ENCODE measurements around the gene RNASEH2B.

Gene RNASEH2B

GRCh38 chr13:50908371-50908770 lies 1.2 kb upstream of the RNASEH2B start:
- no peak for DNase-seq (ENCODE audit: low read depth)

GRCh38 chr13:50910485-50910805 lies 854 bp downstream of the RNASEH2B start:
- DNase-seq (ENCODE audit: low read depth): peak; percentile 22

DNA sequence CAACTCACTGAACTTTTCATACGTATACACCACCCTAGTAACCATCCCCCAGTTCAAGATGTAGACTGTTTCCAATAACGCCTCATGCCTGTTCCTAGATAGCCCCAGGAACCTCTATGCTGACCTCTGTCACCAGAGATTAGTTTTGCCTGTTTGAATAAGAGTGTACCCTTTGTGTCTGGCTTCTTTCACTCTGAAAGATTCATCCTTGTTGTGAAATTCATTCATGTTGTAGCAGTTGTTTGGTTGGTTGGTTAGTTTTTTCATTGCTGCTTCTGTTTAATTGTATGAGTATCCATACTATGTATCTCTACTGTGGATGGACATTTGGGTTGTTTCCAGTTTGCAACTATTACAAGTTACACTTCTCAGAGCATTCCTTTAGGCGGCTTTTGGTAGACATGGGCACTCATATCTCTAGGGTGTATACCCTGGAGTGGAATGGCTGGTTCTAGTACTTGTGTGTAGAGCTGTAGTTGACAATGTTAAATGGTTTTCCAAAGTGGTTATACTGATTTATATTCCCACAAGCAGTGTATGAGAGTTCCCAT lies 1.6 kb downstream of the RNASEH2B start:
- no peak for DNase-seq (ENCODE audit: low read depth)

DNA sequence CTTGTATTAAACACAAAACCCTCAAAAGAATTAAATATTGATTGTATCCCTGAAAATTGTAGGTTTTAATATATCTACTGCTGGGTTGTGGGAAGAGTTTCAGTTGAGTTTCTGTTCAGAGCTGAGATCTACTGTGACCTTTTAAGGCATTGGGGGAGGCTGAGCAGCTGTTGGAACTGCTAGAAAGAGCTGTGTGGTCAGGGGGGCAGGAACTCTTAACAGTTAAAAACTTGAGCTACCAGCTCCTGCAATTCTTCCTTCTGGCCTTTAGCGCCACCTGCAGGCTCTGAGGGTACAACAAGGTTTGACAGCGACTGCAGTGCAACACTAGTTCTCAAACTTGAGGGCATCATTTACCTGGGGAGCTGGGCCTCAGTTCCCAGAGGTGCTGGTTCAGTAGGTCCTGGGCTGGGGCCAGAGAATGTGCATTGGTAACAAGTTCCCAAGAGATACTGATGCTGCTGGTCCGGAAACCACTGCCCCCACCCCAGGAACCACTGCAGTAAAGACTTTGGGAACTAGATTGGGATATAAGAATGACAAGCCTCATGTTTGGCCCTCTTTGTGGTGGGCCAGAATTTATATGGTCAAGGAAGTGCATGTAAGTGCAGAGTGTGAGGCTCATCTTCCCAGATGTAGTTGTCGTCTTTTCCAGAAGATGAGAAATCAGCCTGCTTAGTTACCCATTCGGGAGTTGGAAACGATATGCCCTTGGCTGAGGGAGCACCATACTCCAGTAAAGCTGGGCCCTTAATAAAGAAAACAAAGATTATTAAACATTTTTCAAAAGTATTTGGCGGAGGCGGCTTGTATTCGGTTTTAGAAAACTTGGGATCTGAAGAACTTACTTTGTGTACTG lies 2.6 kb downstream of the RNASEH2B start:
- DNase-seq (ENCODE audit: low read depth): peak; percentile 39

DNA sequence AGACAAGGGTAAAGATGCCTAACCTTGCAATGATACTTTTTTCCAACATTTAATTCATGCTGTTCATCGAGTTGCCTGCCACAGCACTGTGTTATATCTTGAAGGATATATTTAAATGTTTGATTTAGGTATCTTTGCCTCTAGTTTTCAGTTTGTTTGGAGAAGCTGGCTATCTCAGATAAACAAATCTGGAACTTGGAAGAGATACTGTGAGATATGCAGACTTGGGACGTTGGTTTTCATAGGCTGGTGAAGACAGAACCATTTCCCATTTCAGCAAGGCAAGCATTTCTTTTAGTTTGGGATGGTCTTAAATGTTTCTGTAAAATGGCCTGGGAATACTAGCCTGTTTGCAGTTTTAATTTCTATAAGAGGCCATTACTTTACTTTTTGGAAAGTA lies 3.3 kb downstream of the RNASEH2B start:
- no peak for DNase-seq (ENCODE audit: low read depth)

GRCh38 chr13:50914176-50914700 lies 4.6 kb downstream of the RNASEH2B start:
- DNase-seq (ENCODE audit: low read depth): no peak

- DNase-seq (ENCODE audit: low read depth): no peak
These were observed 5.3 kb downstream of the RNASEH2B start for GRCh38 chr13:50914848-50915247.

GRCh38 chr13:50915565-50915964 lies 6.0 kb downstream of the RNASEH2B start:
- DNase-seq (ENCODE audit: low read depth): no peak

- no peak for DNase-seq (ENCODE audit: low read depth)
These were observed 7.2 kb downstream of the RNASEH2B start for GRCh38 chr13:50916701-50917184.

GRCh38 chr13:50917572-50917971 lies 8.0 kb downstream of the RNASEH2B start:
- DNase-seq (ENCODE audit: low read depth): no peak

- no peak for DNase-seq (ENCODE audit: low read depth)
These were observed 9.0 kb downstream of the RNASEH2B start for GRCh38 chr13:50918567-50918966.

- DNase-seq (ENCODE audit: low read depth): no peak
These were observed 9.7 kb downstream of the RNASEH2B start for GRCh38 chr13:50919277-50919676.

- DNase-seq (ENCODE audit: low read depth): no peak
These were observed 12.1 kb downstream of the RNASEH2B start for GRCh38 chr13:50921706-50922105.

DNA sequence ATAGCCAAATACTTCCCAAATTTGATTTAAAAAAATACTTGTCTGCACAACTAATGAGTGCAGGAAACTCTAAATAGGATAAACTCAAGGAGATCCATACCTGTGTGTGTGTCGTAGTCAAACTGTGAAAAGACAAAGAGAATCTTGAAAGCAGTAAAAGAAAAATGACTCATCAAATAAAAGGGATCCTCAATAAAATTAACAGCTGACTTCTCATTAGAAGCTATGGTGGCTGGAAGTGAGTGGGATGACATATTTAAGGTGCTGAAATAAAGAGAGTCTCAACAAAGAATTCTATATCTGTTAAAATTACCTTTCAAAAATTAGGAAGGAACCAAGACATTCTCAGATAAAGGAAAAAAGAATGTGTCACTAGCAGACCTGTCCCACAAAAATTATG lies 13.7 kb downstream of the RNASEH2B start:
- no peak for DNase-seq (ENCODE audit: low read depth)

DNA sequence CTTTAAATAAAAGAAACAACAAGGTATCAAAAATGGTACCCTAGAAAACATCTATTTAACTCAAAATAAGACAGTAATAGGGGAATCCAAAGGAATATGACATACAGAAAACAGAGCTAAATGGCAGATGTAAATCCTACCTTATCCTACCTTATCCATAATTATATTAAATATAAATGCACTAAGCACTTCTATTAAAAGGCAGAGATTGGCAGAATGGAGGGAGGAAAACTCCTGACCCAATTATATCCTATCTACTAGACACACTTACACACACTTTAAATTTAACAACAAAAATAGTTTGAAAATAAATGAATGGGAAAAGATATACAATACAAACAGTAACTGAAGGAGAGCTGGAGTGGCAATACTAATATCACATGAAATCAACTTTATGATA lies 14.4 kb downstream of the RNASEH2B start:
- DNase-seq (ENCODE audit: low read depth): no peak

- no peak for DNase-seq (ENCODE audit: low read depth)
These were observed 18.1 kb downstream of the RNASEH2B start for GRCh38 chr13:50927701-50928100.

- DNase-seq (ENCODE audit: low read depth): no peak
These were observed 18.5 kb downstream of the RNASEH2B start for GRCh38 chr13:50928102-50928501.

DNA sequence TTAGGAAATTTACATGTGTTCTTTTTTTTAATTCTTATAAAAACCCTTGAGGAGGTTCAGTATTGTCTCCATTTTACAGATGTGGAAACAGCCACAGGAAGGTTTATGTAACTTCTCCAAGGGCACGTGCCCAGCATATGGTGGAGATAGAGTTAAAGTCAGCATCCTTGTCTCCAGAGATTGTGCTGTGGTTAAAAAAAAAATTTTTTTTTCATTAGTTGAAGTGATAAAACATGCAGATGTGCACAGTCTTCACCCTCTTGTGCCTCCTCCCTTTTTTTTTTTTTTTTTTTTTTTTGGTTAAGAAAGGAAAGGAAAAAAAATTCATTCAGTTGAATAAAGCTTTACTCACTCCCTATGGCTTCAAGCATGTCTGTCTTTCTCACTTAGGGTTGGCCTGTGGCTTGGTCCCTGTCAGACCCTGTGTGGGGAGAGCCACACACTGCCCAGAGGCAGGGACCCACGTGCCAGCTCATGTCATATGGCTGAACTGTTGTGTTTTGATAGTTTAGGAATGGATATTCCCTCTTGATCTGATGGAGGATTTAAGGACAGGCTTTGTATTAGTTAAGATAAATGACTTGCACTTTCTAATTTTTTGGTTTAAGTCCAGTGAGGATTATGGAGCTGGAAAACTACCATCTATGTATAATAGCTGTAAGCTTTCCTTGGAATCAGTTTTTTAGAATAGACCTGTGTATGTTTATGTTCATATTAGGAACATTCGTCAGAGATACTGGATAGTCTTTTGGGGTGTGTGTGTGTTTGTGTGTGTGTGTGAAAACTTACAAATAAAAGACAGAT lies 19.3 kb downstream of the RNASEH2B start:
- no peak for DNase-seq (ENCODE audit: low read depth)

- no peak for DNase-seq (ENCODE audit: low read depth)
These were observed 22.5 kb downstream of the RNASEH2B start for GRCh38 chr13:50932091-50932490.

- DNase-seq (ENCODE audit: low read depth): no peak
These were observed 25.3 kb downstream of the RNASEH2B start for GRCh38 chr13:50934735-50935435.

DNA sequence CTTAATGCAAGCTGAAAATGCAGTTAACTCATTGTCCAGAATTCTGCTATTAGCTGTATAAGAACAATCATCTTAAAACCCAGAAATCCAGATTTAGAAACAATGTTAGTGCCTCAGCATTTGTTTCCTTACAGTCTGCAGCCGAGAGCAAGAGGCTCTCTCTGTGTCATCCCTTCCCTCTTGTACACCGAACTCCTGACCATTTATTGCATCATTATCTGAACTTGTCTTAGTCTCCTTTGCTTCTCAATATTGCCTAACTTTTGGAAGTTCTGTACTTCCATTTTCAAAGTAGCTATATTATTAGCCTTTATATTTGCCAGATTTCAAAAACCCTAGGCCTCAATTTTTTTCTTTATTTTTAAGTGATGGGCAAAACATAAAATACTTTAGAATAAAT lies 27.1 kb downstream of the RNASEH2B start:
- DNase-seq (ENCODE audit: low read depth): no peak

- DNase-seq (ENCODE audit: low read depth): no peak
These were observed 30.9 kb downstream of the RNASEH2B start for GRCh38 chr13:50940509-50940908.
